ENCODE data around the gene RHBDD2. TPM values are rescaled to one million over a fixed set of nuclear protein-coding genes. Genes with fewer than 3 reads are reported as not detected.

Gene RHBDD2
- total and polyA plus RNA-seq, 10 of the 15 experiments (the other 5 are each of a cell fraction or from before 2014, with no cell fraction given) = 3.9 to 39.8 (median 16.9) TPM

DNA sequence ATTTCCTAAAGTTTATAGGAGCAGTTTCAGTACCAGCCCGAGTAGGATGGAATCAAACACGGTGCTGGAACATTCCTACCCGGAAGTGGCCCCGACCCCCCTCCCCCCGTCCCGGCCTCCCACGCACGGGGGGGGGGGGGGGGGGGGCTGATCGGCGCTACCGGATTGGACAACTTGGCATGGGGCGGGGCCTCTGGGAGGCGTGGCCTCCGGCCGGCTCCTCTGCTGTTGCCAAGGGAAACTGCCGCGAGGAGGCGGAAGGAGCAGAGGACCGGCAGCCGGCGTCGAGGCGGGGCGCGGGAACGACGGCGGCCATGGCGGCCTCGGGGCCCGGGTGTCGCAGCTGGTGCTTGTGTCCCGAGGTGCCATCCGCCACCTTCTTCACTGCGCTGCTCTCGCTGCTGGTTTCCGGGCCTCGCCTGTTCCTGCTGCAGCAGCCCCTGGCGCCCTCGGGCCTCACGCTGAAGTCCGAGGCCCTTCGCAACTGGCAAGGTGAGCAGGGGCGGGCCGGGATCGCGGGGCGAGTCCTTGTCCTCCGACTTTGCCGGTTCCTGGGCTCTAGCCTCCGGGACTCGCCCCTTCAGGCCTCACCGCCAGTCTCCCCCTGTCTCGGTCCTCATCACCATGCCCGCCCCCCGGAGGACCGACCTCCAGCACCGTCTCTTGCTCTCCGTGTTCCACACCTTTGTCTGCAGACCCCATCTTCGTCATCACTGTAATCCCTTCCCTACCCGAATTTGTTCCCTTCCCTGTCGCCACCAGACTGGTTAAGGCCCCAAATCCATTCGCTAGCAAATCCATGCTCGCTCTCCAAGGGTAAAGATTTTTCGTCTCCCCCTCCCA is at the start of gene RHBDD2 (continued):
- TF ChIP-seq JUND (IDR thresholded peaks at IDR 0.05; ENCODE audit: low read depth, low read length) (no peak), HDGF (IDR thresholded peaks at IDR 0.05) (peak; percentile 41; the same call in 1 of the 2 replicates), ASH2L (IDR thresholded peaks at IDR 0.05; ENCODE audit: borderline replicate concordance, low read depth) (no peak), GATAD2B (conservative IDR thresholded peaks at IDR 0.05; ENCODE audit: low read depth) (peak; percentile 87; the same call in 1 of the 2 replicates), NBN (IDR thresholded peaks at IDR 0.05) (peak; percentile 54; the same call in 1 of the 2 replicates), IKZF1 (conservative IDR thresholded peaks at IDR 0.05) (peak; percentile 89), SIN3A (IDR thresholded peaks at IDR 0.05; ENCODE audit: low read depth, low read length) (peak; percentile 83; the same call in 1 of the 2 replicates), ZBED1 (IDR thresholded peaks at IDR 0.05; ENCODE audit: borderline replicate concordance) (no peak), POU2F2 (IDR thresholded peaks at IDR 0.05; ENCODE audit: borderline replicate concordance, low read depth, low read length) (peak; percentile 26; the same call in 1 of the 3 replicates), POLR2AphosphoS5 (IDR thresholded peaks at IDR 0.05; ENCODE audit: low read length) (peak; percentile 91), BRCA1 (IDR thresholded peaks at IDR 0.05; ENCODE audit: low read depth, low read length) (no peak), RB1 (IDR thresholded peaks at IDR 0.05; ENCODE audit: borderline replicate concordance) (peak; percentile 95; the same call in 1 of the 2 replicates), SMAD5 (IDR thresholded peaks at IDR 0.05; ENCODE audit: low read depth) (peak; percentile 73; the same call in 1 of the 2 replicates), RFX5 (IDR thresholded peaks at IDR 0.05; ENCODE audit: low read depth, low read length) (no peak), YY1 (IDR thresholded peaks at IDR 0.05; ENCODE audit: low read depth, low read length) (peak; percentile 96), DPF2 (IDR thresholded peaks at IDR 0.05) (peak; percentile 78; the same call in 1 of the 2 replicates), ZNF207 (IDR thresholded peaks at IDR 0.05; ENCODE audit: borderline replicate concordance) (peak; percentile 72; the same call in 1 of the 2 replicates), SP1 (IDR thresholded peaks at IDR 0.05; ENCODE audit: low read depth, low read length) (peak; percentile 38), ETV6 (conservative IDR thresholded peaks at IDR 0.05 in 1 of 2, IDR thresholded peaks at IDR 0.05 in 1 of 2; ENCODE audit: borderline replicate concordance in 1 of 2, low read depth in 1 of 2) (0 out of 4 replicates have a peak, but pooled peaks of 1 of the 2 experiments have one; percentile 39)
- TF ChIP-seq, protein P1, sequence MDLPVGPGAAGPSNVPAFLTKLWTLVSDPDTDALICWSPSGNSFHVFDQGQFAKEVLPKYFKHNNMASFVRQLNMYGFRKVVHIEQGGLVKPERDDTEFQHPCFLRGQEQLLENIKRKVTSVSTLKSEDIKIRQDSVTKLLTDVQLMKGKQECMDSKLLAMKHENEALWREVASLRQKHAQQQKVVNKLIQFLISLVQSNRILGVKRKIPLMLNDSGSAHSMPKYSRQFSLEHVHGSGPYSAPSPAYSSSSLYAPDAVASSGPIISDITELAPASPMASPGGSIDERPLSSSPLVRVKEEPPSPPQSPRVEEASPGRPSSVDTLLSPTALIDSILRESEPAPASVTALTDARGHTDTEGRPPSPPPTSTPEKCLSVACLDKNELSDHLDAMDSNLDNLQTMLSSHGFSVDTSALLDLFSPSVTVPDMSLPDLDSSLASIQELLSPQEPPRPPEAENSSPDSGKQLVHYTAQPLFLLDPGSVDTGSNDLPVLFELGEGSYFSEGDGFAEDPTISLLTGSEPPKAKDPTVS (IDR thresholded peaks at IDR 0.05; ENCODE audit: low read depth, low read length) = peak; percentile 70; the same call in 1 of the 2 replicates
- TF ChIP-seq, protein P2, sequence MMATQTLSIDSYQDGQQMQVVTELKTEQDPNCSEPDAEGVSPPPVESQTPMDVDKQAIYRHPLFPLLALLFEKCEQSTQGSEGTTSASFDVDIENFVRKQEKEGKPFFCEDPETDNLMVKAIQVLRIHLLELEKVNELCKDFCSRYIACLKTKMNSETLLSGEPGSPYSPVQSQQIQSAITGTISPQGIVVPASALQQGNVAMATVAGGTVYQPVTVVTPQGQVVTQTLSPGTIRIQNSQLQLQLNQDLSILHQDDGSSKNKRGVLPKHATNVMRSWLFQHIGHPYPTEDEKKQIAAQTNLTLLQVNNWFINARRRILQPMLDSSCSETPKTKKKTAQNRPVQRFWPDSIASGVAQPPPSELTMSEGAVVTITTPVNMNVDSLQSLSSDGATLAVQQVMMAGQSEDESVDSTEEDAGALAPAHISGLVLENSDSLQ (IDR thresholded peaks at IDR 0.05) = no peak
- TF ChIP-seq, protein P3, sequence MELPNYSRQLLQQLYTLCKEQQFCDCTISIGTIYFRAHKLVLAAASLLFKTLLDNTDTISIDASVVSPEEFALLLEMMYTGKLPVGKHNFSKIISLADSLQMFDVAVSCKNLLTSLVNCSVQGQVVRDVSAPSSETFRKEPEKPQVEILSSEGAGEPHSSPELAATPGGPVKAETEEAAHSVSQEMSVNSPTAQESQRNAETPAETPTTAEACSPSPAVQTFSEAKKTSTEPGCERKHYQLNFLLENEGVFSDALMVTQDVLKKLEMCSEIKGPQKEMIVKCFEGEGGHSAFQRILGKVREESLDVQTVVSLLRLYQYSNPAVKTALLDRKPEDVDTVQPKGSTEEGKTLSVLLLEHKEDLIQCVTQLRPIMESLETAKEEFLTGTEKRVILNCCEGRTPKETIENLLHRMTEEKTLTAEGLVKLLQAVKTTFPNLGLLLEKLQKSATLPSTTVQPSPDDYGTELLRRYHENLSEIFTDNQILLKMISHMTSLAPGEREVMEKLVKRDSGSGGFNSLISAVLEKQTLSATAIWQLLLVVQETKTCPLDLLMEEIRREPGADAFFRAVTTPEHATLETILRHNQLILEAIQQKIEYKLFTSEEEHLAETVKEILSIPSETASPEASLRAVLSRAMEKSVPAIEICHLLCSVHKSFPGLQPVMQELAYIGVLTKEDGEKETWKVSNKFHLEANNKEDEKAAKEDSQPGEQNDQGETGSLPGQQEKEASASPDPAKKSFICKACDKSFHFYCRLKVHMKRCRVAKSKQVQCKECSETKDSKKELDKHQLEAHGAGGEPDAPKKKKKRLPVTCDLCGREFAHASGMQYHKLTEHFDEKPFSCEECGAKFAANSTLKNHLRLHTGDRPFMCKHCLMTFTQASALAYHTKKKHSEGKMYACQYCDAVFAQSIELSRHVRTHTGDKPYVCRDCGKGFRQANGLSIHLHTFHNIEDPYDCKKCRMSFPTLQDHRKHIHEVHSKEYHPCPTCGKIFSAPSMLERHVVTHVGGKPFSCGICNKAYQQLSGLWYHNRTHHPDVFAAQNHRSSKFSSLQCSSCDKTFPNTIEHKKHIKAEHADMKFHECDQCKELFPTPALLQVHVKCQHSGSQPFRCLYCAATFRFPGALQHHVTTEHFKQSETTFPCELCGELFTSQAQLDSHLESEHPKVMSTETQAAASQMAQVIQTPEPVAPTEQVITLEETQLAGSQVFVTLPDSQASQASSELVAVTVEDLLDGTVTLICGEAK (IDR thresholded peaks at IDR 0.05; ENCODE audit: borderline replicate concordance) = no peak
- TF ChIP-seq, protein P4, sequence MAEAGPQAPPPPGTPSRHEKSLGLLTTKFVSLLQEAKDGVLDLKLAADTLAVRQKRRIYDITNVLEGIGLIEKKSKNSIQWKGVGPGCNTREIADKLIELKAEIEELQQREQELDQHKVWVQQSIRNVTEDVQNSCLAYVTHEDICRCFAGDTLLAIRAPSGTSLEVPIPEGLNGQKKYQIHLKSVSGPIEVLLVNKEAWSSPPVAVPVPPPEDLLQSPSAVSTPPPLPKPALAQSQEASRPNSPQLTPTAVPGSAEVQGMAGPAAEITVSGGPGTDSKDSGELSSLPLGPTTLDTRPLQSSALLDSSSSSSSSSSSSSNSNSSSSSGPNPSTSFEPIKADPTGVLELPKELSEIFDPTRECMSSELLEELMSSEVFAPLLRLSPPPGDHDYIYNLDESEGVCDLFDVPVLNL (IDR thresholded peaks at IDR 0.05; ENCODE audit: low read depth, low read length) = no peak; the same call in 1 of the 2 replicates

Data from GM12878 (cell line).